Loucy (cell line): ENCODE data around the gene MBNL1.

Source experiments
- H2AFZ ChIP-seq: fragments of 200-600 bp; sonication (generic); 2 replicates; pipeline ENCODE4 v1.6.0; 2016; ENCODE audit warnings: antibody characterized with exemption, mild to moderate bottlenecking, low read length, moderate library complexity
- H3F3A ChIP-seq: fragments of 200-600 bp; 2 replicates; pipeline ENCODE4 v1.6.0; 2016; ENCODE audit warnings: antibody characterized with exemption, low read depth, mild to moderate bottlenecking
- H3K27me3 ChIP-seq: fragments of 200-600 bp; sonication (generic); 2 replicates; pipeline ENCODE4 v1.6.1; 2014; ENCODE audit warnings: low read length, mild to moderate bottlenecking; ENCODE audit not compliant: insufficient read depth, poor library complexity, severe bottlenecking
- H3K36me3 ChIP-seq: fragments of 200-600 bp; sonication (generic); 2 replicates; pipeline ENCODE4 v1.6.1; 2016; ENCODE audit warnings: low read length; ENCODE audit not compliant: insufficient read depth
- H3K4me1 ChIP-seq: fragments of 200-600 bp; sonication (generic); 2 replicates; pipeline ENCODE4 v1.5.1; 2014; ENCODE audit warnings: low read length, mild to moderate bottlenecking; ENCODE audit not compliant: insufficient read depth, poor library complexity, severe bottlenecking
- H3K4me2 ChIP-seq: fragments of 200-600 bp; sonication (generic); 2 replicates; pipeline ENCODE4 v1.6.0; 2014; ENCODE audit warnings: antibody characterized with exemption, low read length, low read depth, mild to moderate bottlenecking; ENCODE audit not compliant: poor library complexity, severe bottlenecking
- H3K4me3 ChIP-seq: fragments of 200-600 bp; sonication (generic); 2 replicates; pipeline ENCODE4 v1.5.1; 2014; ENCODE audit warnings: low read length, mild to moderate bottlenecking, mixed read lengths; ENCODE audit not compliant: poor library complexity, severe bottlenecking
- H3K79me2 ChIP-seq: fragments of 200-600 bp; sonication (generic); 2 replicates; pipeline ENCODE4 v1.6.1; 2014; ENCODE audit warnings: low read length; ENCODE audit not compliant: insufficient read depth
- H3K9ac ChIP-seq: fragments of 200-600 bp; sonication (generic); 2 replicates; pipeline ENCODE4 v1.6.0; 2014; ENCODE audit warnings: mild to moderate bottlenecking, low read depth, low read length, moderate library complexity; ENCODE audit not compliant: poor library complexity, severe bottlenecking
- H3K9me2 ChIP-seq: fragments of 200-600 bp; sonication (generic); replicated peaks from 2 replicates; pipeline ENCODE4 v1.6.1; 2016; ENCODE audit warnings: low read depth, low read length, mixed read lengths
- H3K9me3 ChIP-seq: fragments of 200-600 bp; sonication (generic); 2 replicates; pipeline ENCODE4 v1.6.1; 2014; ENCODE audit warnings: mild to moderate bottlenecking, antibody characterized with exemption, low read length, low read depth; ENCODE audit not compliant: insufficient read depth
- H4K20me1 ChIP-seq: fragments of 200-600 bp; sonication (generic); 2 replicates; pipeline ENCODE4 v1.6.0; 2014; ENCODE audit warnings: antibody characterized with exemption, low read length, mild to moderate bottlenecking; ENCODE audit not compliant: insufficient read depth, poor library complexity, severe bottlenecking
- EZH2phosphoT487 ChIP-seq: fragments of 200-600 bp; IDR thresholded peaks from 2 replicates; pipeline ENCODE4 v1.6.1; 2018; ENCODE audit warnings: antibody characterized with exemption, mild to moderate bottlenecking, moderate library complexity, borderline replicate concordance
- TF ChIP-seq, protein P1 (sequence below): fragments of 200-600 bp; sonication (generic); conservative IDR thresholded peaks from 2 replicates; pipeline ENCODE4 v1.5.1; 2014; ENCODE audit warnings: mild to moderate bottlenecking, antibody characterized with exemption, low read length

The MBNL1 gene

DNA sequence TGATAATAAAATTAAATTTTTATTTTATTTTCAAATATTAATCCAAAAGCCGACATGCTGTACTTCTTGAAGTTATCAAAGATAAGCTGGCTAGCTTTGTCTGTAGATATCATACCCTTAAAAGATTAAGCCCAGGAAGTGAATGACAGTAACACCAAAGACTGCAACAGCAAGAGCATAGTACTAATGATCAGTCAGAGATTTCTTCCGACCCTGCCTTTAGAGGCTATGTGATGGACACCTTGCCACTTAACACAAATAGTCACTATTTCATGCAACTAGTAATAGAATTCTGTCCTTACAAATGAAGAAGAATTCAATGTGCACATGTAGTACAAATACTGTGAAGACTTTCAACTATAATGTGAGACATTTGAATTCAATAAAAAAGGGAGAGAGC is 9.3 kb upstream of the MBNL1 start:
- Histone ChIP-seq H3K9me2 (no peaks in the 10 kb centered on the region), H3K27me3 (no peaks in the 10 kb centered on the region), H3K9ac (no peak overlapping the region), H3K79me2 (peaks cover 62% of the 10 kb centered on the region), H3K4me2 (peak overlapping the region; percentile 86), H3K36me3 (no peaks in the 10 kb centered on the region), H3F3A (peaks cover 11% of the 10 kb centered on the region), H3K4me1 (peaks cover 80% of the 10 kb centered on the region), H3K4me3 (no peak overlapping the region), H3K9me3 (no peaks in the 10 kb centered on the region), H2AFZ (no peak overlapping the region), H4K20me1 (no peaks in the 10 kb centered on the region)
- TF ChIP-seq, protein P1, sequence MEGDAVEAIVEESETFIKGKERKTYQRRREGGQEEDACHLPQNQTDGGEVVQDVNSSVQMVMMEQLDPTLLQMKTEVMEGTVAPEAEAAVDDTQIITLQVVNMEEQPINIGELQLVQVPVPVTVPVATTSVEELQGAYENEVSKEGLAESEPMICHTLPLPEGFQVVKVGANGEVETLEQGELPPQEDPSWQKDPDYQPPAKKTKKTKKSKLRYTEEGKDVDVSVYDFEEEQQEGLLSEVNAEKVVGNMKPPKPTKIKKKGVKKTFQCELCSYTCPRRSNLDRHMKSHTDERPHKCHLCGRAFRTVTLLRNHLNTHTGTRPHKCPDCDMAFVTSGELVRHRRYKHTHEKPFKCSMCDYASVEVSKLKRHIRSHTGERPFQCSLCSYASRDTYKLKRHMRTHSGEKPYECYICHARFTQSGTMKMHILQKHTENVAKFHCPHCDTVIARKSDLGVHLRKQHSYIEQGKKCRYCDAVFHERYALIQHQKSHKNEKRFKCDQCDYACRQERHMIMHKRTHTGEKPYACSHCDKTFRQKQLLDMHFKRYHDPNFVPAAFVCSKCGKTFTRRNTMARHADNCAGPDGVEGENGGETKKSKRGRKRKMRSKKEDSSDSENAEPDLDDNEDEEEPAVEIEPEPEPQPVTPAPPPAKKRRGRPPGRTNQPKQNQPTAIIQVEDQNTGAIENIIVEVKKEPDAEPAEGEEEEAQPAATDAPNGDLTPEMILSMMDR: no peak
- no peak for TF ChIP-seq EZH2phosphoT487

GRCh38 chr3:152260026-152260425 is 8.7 kb upstream of the MBNL1 start:
- Histone ChIP-seq H3K4me1 (peaks cover 77% of the 10 kb centered on the region), H2AFZ (no peak overlapping the region), H3K36me3 (no peaks in the 10 kb centered on the region), H3K9ac (no peak overlapping the region), H4K20me1 (no peaks in the 10 kb centered on the region), H3K79me2 (peaks cover 64% of the 10 kb centered on the region), H3F3A (peaks cover 11% of the 10 kb centered on the region), H3K9me3 (no peaks in the 10 kb centered on the region), H3K27me3 (no peaks in the 10 kb centered on the region), H3K4me3 (no peak overlapping the region), H3K4me2 (peak overlapping the region; percentile 86), H3K9me2 (no peaks in the 10 kb centered on the region)
- no peak for TF ChIP-seq EZH2phosphoT487
- TF ChIP-seq, protein P1: no peak

DNA sequence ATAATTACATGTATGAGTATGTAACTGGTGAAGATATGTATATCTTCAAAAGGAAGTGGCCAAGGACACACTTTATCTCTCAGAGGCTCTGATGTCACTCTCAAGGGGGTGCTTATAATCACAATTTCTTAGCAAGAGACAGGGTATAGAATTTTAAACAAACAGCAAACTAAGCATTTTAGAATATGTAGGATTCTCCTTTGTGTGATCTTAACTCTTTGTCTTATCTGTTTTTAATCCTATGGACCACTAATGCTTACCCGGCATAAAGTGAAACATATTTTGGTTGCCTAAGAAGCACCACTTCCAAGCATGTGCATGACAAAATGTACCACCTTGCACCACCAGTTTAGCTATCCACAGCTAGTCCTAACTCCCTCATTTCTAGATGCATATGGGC is 8.2 kb upstream of the MBNL1 start:
- Histone ChIP-seq H3K36me3 (no peaks in the 10 kb centered on the region), H3K4me3 (no peak overlapping the region), H2AFZ (no peak overlapping the region), H3K79me2 (peaks cover 67% of the 10 kb centered on the region), H4K20me1 (no peaks in the 10 kb centered on the region), H3K27me3 (no peaks in the 10 kb centered on the region), H3K9me3 (no peaks in the 10 kb centered on the region), H3K9ac (no peak overlapping the region), H3F3A (peaks cover 9% of the 10 kb centered on the region; the same call in 1 of the 2 replicates), H3K4me2 (peak overlapping the region; percentile 10), H3K9me2 (no peaks in the 10 kb centered on the region), H3K4me1 (peaks cover 77% of the 10 kb centered on the region)
- TF ChIP-seq, protein P1: no peak
- no peak for TF ChIP-seq EZH2phosphoT487
